Measurements from ENCODE around the gene BCL11A.
A peak's percentile ranks its signal among the peaks of the same experiment; 100 is the strongest.

BCL11A gene

GRCh38 chr2:60517446-60517845 is 36.0 kb downstream of the BCL11A start:
- Mint-ChIP-seq H3K36me3 (ENCODE audit: low read depth) (no peaks in the 10 kb centered on the region), H3K4me3 (no peak overlapping the region), H3K4me1 (ENCODE audit: low read depth) (peaks cover 41% of the 10 kb centered on the region), H3K27me3 (peaks cover 15% of the 10 kb centered on the region), H3K27ac (no peak overlapping the region), H3K9me3 (no peaks in the 10 kb centered on the region)

GRCh38 chr2:60516826-60517225 is 36.6 kb downstream of the BCL11A start:
- Mint-ChIP-seq H3K36me3 (ENCODE audit: low read depth) (no peaks in the 10 kb centered on the region), H3K27ac (peak overlapping the region; percentile 10), H3K4me1 (ENCODE audit: low read depth) (peaks cover 42% of the 10 kb centered on the region), H3K4me3 (no peak overlapping the region), H3K27me3 (peaks cover 12% of the 10 kb centered on the region), H3K9me3 (no peaks in the 10 kb centered on the region)

- peak overlapping the region; percentile 1 for H3K27ac Mint-ChIP-seq
- peaks cover 11% of the 10 kb centered on the region for H3K27me3 Mint-ChIP-seq
- H3K4me3 Mint-ChIP-seq, result no peak overlapping the region
- H3K36me3 Mint-ChIP-seq (ENCODE audit: low read depth), result no peaks in the 10 kb centered on the region
- peaks cover 42% of the 10 kb centered on the region for H3K4me1 Mint-ChIP-seq (ENCODE audit: low read depth)
- H3K9me3 Mint-ChIP-seq, result no peaks in the 10 kb centered on the region
These were observed 37.1 kb downstream of the BCL11A start for GRCh38 chr2:60516383-60516811.

- no peaks in the 10 kb centered on the region for H3K36me3 Mint-ChIP-seq (ENCODE audit: low read depth)
- H3K27me3 Mint-ChIP-seq, result peaks cover 11% of the 10 kb centered on the region
- H3K9me3 Mint-ChIP-seq, result no peaks in the 10 kb centered on the region
- H3K27ac Mint-ChIP-seq, result no peak overlapping the region
- H3K4me1 Mint-ChIP-seq (ENCODE audit: low read depth), result peaks cover 43% of the 10 kb centered on the region
- no peak overlapping the region for H3K4me3 Mint-ChIP-seq
These were observed 37.7 kb downstream of the BCL11A start for GRCh38 chr2:60515721-60516226.

GRCh38 chr2:60513996-60514395 is 39.5 kb downstream of the BCL11A start:
- Mint-ChIP-seq H3K36me3 (ENCODE audit: low read depth) (no peaks in the 10 kb centered on the region), H3K9me3 (no peaks in the 10 kb centered on the region), H3K4me3 (no peak overlapping the region), H3K27ac (no peak overlapping the region), H3K4me1 (ENCODE audit: low read depth) (peaks cover 48% of the 10 kb centered on the region), H3K27me3 (peaks cover 11% of the 10 kb centered on the region)

- H3K4me1 Mint-ChIP-seq (ENCODE audit: low read depth), result peaks cover 43% of the 10 kb centered on the region
- H3K27ac Mint-ChIP-seq, result no peak overlapping the region
- peaks cover 11% of the 10 kb centered on the region for H3K27me3 Mint-ChIP-seq
- H3K9me3 Mint-ChIP-seq, result no peaks in the 10 kb centered on the region
- H3K4me3 Mint-ChIP-seq, result no peak overlapping the region
- no peaks in the 10 kb centered on the region for H3K36me3 Mint-ChIP-seq (ENCODE audit: low read depth)
These were observed 40.3 kb downstream of the BCL11A start for GRCh38 chr2:60513191-60513590.

- Mint-ChIP-seq H3K27me3 (peaks cover 16% of the 10 kb centered on the region), H3K27ac (peak overlapping the region; percentile 64), H3K4me1 (ENCODE audit: low read depth) (peaks cover 43% of the 10 kb centered on the region), H3K9me3 (no peaks in the 10 kb centered on the region), H3K36me3 (ENCODE audit: low read depth) (no peaks in the 10 kb centered on the region), H3K4me3 (no peak overlapping the region)
These were observed 40.8 kb downstream of the BCL11A start for GRCh38 chr2:60512641-60513040.

GRCh38 chr2:60512062-60512622 is 41.3 kb downstream of the BCL11A start:
- Mint-ChIP-seq H3K4me3 (no peak overlapping the region), H3K36me3 (ENCODE audit: low read depth) (no peaks in the 10 kb centered on the region), H3K27ac (no peak overlapping the region), H3K9me3 (no peaks in the 10 kb centered on the region), H3K27me3 (peaks cover 16% of the 10 kb centered on the region), H3K4me1 (ENCODE audit: low read depth) (peaks cover 42% of the 10 kb centered on the region)

GRCh38 chr2:60510713-60511112 is 42.7 kb downstream of the BCL11A start:
- H3K27me3 Mint-ChIP-seq, result peaks cover 8% of the 10 kb centered on the region
- peaks cover 35% of the 10 kb centered on the region for H3K4me1 Mint-ChIP-seq (ENCODE audit: low read depth)
- H3K27ac Mint-ChIP-seq, result no peak overlapping the region

GRCh38 chr2:60509066-60509465 is 44.4 kb downstream of the BCL11A start:
- H3K27me3 Mint-ChIP-seq, result peaks cover 8% of the 10 kb centered on the region
- no peak overlapping the region for H3K4me3 Mint-ChIP-seq
- H3K27ac Mint-ChIP-seq, result no peak overlapping the region
- peaks cover 30% of the 10 kb centered on the region for H3K4me1 Mint-ChIP-seq (ENCODE audit: low read depth)
- H3K9me3 Mint-ChIP-seq, result no peaks in the 10 kb centered on the region
- H3K36me3 Mint-ChIP-seq (ENCODE audit: low read depth), result no peaks in the 10 kb centered on the region

More at GRCh38 chr2:60510713-60511112, 42.7 kb downstream of the BCL11A start:
- H3K9me3 Mint-ChIP-seq, result no peaks in the 10 kb centered on the region
- no peaks in the 10 kb centered on the region for H3K36me3 Mint-ChIP-seq (ENCODE audit: low read depth)
- H3K4me3 Mint-ChIP-seq, result no peak overlapping the region

- Mint-ChIP-seq H3K4me3 (no peak overlapping the region), H3K9me3 (no peaks in the 10 kb centered on the region), H3K36me3 (ENCODE audit: low read depth) (no peaks in the 10 kb centered on the region), H3K4me1 (ENCODE audit: low read depth) (peaks cover 27% of the 10 kb centered on the region), H3K27ac (no peak overlapping the region), H3K27me3 (peaks cover 6% of the 10 kb centered on the region)
These were observed 45.0 kb downstream of the BCL11A start for GRCh38 chr2:60508339-60508917.

GRCh38 chr2:60507211-60507965 is 46.1 kb downstream of the BCL11A start:
- peaks cover 5% of the 10 kb centered on the region for H3K27me3 Mint-ChIP-seq
- H3K4me3 Mint-ChIP-seq, result no peak overlapping the region
- H3K27ac Mint-ChIP-seq, result no peak overlapping the region
- no peaks in the 10 kb centered on the region for H3K9me3 Mint-ChIP-seq
- no peaks in the 10 kb centered on the region for H3K36me3 Mint-ChIP-seq (ENCODE audit: low read depth)
- H3K4me1 Mint-ChIP-seq (ENCODE audit: low read depth), result peaks cover 26% of the 10 kb centered on the region

GRCh38 chr2:60505880-60506260 is 47.6 kb downstream of the BCL11A start:
- H3K36me3 Mint-ChIP-seq (ENCODE audit: low read depth), result no peaks in the 10 kb centered on the region
- peaks cover 5% of the 10 kb centered on the region for H3K27me3 Mint-ChIP-seq
- peaks cover 19% of the 10 kb centered on the region for H3K4me1 Mint-ChIP-seq (ENCODE audit: low read depth)
- no peak overlapping the region for H3K4me3 Mint-ChIP-seq
- H3K27ac Mint-ChIP-seq, result no peak overlapping the region
- no peaks in the 10 kb centered on the region for H3K9me3 Mint-ChIP-seq

- Mint-ChIP-seq H3K27me3 (peaks cover 5% of the 10 kb centered on the region), H3K36me3 (ENCODE audit: low read depth) (no peaks in the 10 kb centered on the region), H3K27ac (no peak overlapping the region), H3K4me3 (no peak overlapping the region), H3K4me1 (ENCODE audit: low read depth) (peaks cover 19% of the 10 kb centered on the region), H3K9me3 (no peaks in the 10 kb centered on the region)
These were observed 48.1 kb downstream of the BCL11A start for GRCh38 chr2:60505240-60505879.

GRCh38 chr2:60504049-60504448 is 49.4 kb downstream of the BCL11A start:
- Mint-ChIP-seq H3K27me3 (peaks cover 5% of the 10 kb centered on the region), H3K4me1 (ENCODE audit: low read depth) (peaks cover 14% of the 10 kb centered on the region), H3K36me3 (ENCODE audit: low read depth) (no peaks in the 10 kb centered on the region), H3K9me3 (no peaks in the 10 kb centered on the region), H3K27ac (peak overlapping the region; percentile 47), H3K4me3 (no peak overlapping the region)

Measured in stimulated activated naive CD8-positive, alpha-beta T cell treated with anti-CD3 and anti-CD28 coated beads, Interleukin-15, Interleukin-2, amounts not matched to agents 100 ng/mL and 50 ng/mL, for 24 hours (primary cell).